HL-60 (cell line): ENCODE measurements around the gene PITPNM3.

ENCODE experiments used
- DNase-seq, 2 experiments: peaks; one replicate each; pipeline ENCODE4 v3.0.0-alpha.2; 2010 to 2020; ENCODE audit warnings: low read depth in 1 of 2, low spot score in 1 of 2
- H3K27ac ChIP-seq: fragments of 250-450 bp; sonication (Bioruptor Pico); replicated peaks from 2 replicates; pipeline ENCODE4 v1.5.1; 2020; ENCODE audit warnings: mild to moderate bottlenecking, moderate library complexity
- H3K27me3 ChIP-seq: fragments of 250-450 bp; sonication (Bioruptor Pico); 2 replicates; pipeline ENCODE4 v1.5.1; 2021; ENCODE audit warnings: mild to moderate bottlenecking, moderate library complexity; ENCODE audit not compliant: insufficient read depth, poor library complexity, severe bottlenecking
- H3K4me3 ChIP-seq: replicated peaks from 2 replicates; pipeline ENCODE4 v1.5.1; 2011; ENCODE audit warnings: mild to moderate bottlenecking, control low read depth, low read length; ENCODE audit not compliant: insufficient read depth
- CTCF ChIP-seq: IDR thresholded peaks from one replicate; pipeline ENCODE4 v1.5.1; 2011; ENCODE audit warnings: low read length, control low read depth, inconsistent platforms; ENCODE audit not compliant: insufficient read depth
- GABPA ChIP-seq: IDR thresholded peaks from 2 replicates; pipeline ENCODE4 v1.6.1; 2012; ENCODE audit warnings: low read depth
- POLR2AphosphoS5 ChIP-seq: IDR thresholded peaks from 2 replicates; pipeline ENCODE4 v1.6.1; 2012; ENCODE audit warnings: low read depth
- REST ChIP-seq: IDR thresholded peaks from 2 replicates; pipeline ENCODE4 v1.6.1; 2012; ENCODE audit warnings: low read depth; ENCODE audit not compliant: insufficient replicate concordance
- SPI1 ChIP-seq: IDR thresholded peaks from 2 replicates; pipeline ENCODE4 v1.6.1; 2012; ENCODE audit warnings: low read depth, mild to moderate bottlenecking, borderline replicate concordance

The PITPNM3 gene

GRCh38 chr17:6408276-6408675 lies 148.1 kb downstream of the PITPNM3 start:
- no peak for DNase-seq
- Histone ChIP-seq H3K27me3 (no peaks in the 10 kb centered on the region), H3K27ac (no peak overlapping the region), H3K4me3 (no peak overlapping the region)
- TF ChIP-seq GABPA (no peak), SPI1 (no peak), REST (no peak), CTCF (no peak), POLR2AphosphoS5 (no peak)

DNA sequence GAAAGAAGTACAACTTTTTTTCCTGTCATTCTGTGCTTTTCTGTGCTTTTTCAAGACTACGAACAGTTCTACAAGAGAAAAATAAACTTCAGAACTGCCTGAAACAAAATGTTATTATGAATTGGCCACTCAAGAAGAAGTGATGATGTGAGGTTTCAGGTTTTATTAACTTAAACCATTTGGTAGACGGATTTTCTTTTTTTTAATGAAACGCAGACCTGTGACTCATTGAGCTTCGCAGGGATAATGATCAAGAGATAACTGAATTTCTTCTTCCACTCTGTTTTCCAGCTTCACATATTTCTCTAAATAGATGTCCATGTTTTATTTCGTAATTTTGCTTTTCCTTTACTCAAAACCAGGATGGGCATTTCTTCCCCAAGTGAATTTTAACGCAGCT lies 154.1 kb downstream of the PITPNM3 start:
- no peak for TF ChIP-seq SPI1
- TF ChIP-seq GABPA, result no peak
- no peak overlapping the region for H3K4me3 ChIP-seq
- no peak for DNase-seq
- no peaks in the 10 kb centered on the region for H3K27me3 ChIP-seq
- H3K27ac ChIP-seq, result no peak overlapping the region
